A549 treated with GW870086 at 1 μM for 4 hours (cell line): ENCODE measurements around the gene FGF22. TPM values are rescaled to one million over a fixed set of nuclear protein-coding genes. Genes with fewer than 3 reads are reported as not detected.

ENCODE experiments used
- total RNA-seq: library from RNA; stranded (reverse); fragments of 200-300 nt; extraction: Qiagen RNA extraction; gene quantifications from 5 replicates; pipeline ENCODE4 v1.2.3, GENCODE V29; 2022; ENCODE audit warnings: low read depth

The FGF22 gene
- total RNA-seq = 0.32 to 0.79 TPM (median 0.67 TPM) in 5 replicates

GRCh38 chr19:639253-640160 is at the start of gene FGF22:
FGF22 (plus strand) TSS chr19:639879; CDS start chr19:639926, 47 bp downstream.

GRCh38 chr19:633068-633785 is 6.5 kb upstream of the FGF22 start, which contains the start of gene POLRMT:
POLRMT (minus strand) TSS chr19:633537; CDS start chr19:633512, 25 bp downstream.

GRCh38 chr19:662962-663681 is 23.4 kb downstream of the FGF22 start, which contains the start of gene RNF126:
RNF126 (minus strand) TSS chr19:663214; CDS start chr19:663121, 93 bp downstream.

GRCh38 chr19:676339-677105 is 36.8 kb downstream of the FGF22 start, which contains the start of gene FSTL3:
FSTL3 (plus strand) TSS chr19:676392; CDS start chr19:676424, 32 bp downstream.

Other genes with a start within 250 kb of the FGF22 start
- 0.37 to 0.46 TPM (median 0.40 TPM) in 5 replicates for gene C2CD4C, start 230.7 kb upstream of the FGF22 start, total RNA-seq
- gene SHC2, start 178.8 kb upstream of the FGF22 start, total RNA-seq = 0.80 to 1.3 TPM (median 1.00 TPM) in 5 replicates
- 0.14 to 0.40 TPM (median 0.33 TPM) in 5 replicates for gene MADCAM1, start 143.4 kb upstream of the FGF22 start, total RNA-seq
- gene TPGS1, start 132.4 kb upstream of the FGF22 start, total RNA-seq = 12.4 to 16.5 TPM (median 14.8 TPM) in 5 replicates
- gene CDC34, start 108.1 kb upstream of the FGF22 start, total RNA-seq = 63.4 to 96.7 TPM (median 95.7 TPM) in 5 replicates
- 0.27 to 0.57 TPM (median 0.38 TPM) in 3 of 5 replicates, not detected in the others for gene GZMM, start 95.8 kb upstream of the FGF22 start, total RNA-seq
- gene BSG, start 67.3 kb upstream of the FGF22 start, total RNA-seq = 661 to 737 TPM (median 728 TPM) in 5 replicates
- gene HCN2, start 50.0 kb upstream of the FGF22 start, total RNA-seq = 28.8 to 39.6 TPM (median 38.9 TPM) in 5 replicates
- gene POLRMT, start 6.3 kb upstream of the FGF22 start, total RNA-seq = 74.9 to 100 TPM (median 98.7 TPM) in 5 replicates
- 57.4 to 74.9 TPM (median 73.8 TPM) in 5 replicates for gene RNF126, start 23.3 kb downstream of the FGF22 start, total RNA-seq
- 198 to 248 TPM (median 224 TPM) in 5 replicates for gene FSTL3, start 36.5 kb downstream of the FGF22 start, total RNA-seq
- gene PRSS57, start 55.6 kb downstream of the FGF22 start, total RNA-seq = not detected in 5 replicates
- gene PALM, start 69.1 kb downstream of the FGF22 start, total RNA-seq = 9.8 to 18.2 TPM (median 15.0 TPM) in 5 replicates
- 67.0 to 86.8 TPM (median 81.7 TPM) in 5 replicates for gene MISP, start 111.2 kb downstream of the FGF22 start, total RNA-seq
- gene PTBP1, start 157.6 kb downstream of the FGF22 start, total RNA-seq = 206 to 217 TPM (median 211 TPM) in 5 replicates
- gene PLPPR3, start 182.1 kb downstream of the FGF22 start, total RNA-seq = 2.3 to 5.5 TPM (median 4.8 TPM) in 5 replicates
- 0.15 to 0.41 TPM (median 0.35 TPM) in 4 of 5 replicates, not detected in the other for gene AZU1, start 188.0 kb downstream of the FGF22 start, total RNA-seq
- gene PRTN3, start 201.1 kb downstream of the FGF22 start, total RNA-seq = 0.47 to 0.77 TPM (median 0.60 TPM) in 5 replicates
- 0.16 to 0.30 TPM (median 0.29 TPM) in 3 of 5 replicates, not detected in the others for gene ELANE, start 212.4 kb downstream of the FGF22 start, total RNA-seq
- gene CFD, start 219.8 kb downstream of the FGF22 start, total RNA-seq = 11.2 to 22.1 TPM (median 21.4 TPM) in 5 replicates